T1000 (cell line): ENCODE measurements around the gene CD2AP.
"Not testable (repeated sequence)": the region's sequence is repeated elsewhere in the genome, so short reads cannot be mapped to it uniquely, and the experiment has no call there.

Experiments used
- DNase-seq: peaks from one replicate; lab custom pipeline; 2025; ENCODE audit warnings: mixed read lengths; lab: John Stamatoyannopoulos, UW

CD2AP gene

GRCh38 chr6:47496935-47497579, 19.5 kb downstream of the CD2AP start:
- no peak for DNase-seq

GRCh38 chr6:47502920-47503319, 25.3 kb downstream of the CD2AP start:
- DNase-seq, result no peak

- DNase-seq, result no peak
These were observed 32.3 kb downstream of the CD2AP start for GRCh38 chr6:47509937-47510336.

GRCh38 chr6:47512872-47513271, 35.3 kb downstream of the CD2AP start:
- DNase-seq, result no peak

DNA sequence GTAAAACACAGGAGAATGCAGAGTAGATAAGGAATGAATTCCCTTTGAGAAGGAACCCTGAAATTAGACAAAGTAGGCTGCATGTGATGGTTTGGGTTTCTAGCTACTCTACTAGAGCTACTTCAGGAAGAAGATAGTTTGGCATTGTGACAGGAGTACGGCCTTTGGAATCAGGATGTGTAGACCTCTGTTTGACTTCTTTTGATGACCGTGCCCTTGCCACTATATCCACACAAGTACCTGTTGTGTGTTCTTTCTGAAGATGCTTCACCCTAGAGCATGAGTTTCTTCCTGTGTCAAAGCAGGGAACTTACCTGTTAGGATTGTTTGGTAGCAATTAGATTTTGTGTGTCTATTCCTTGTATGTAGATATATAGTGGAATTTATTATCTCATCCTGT, 41.7 kb downstream of the CD2AP start:
- DNase-seq, result no peak

DNA sequence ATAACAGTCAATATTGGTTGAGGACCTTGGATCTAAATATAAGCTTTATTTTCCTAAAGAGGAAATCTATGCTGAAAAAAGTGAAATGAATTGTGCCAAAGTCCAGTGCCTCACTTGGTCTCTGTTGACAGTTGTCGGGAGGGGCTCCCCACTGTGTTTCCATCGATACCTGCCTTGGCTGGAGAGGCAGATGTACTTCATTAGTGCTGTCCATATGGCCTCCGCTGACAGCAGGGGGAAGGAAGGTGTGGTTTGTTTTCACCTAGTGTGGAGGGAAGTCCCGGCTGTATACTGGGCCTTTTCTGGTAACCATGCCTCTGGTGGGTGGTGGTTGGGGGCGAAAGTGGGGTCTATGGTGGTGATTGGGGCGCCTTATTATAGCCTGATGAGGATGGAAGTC, 42.7 kb downstream of the CD2AP start:
- DNase-seq, result no peak

DNA sequence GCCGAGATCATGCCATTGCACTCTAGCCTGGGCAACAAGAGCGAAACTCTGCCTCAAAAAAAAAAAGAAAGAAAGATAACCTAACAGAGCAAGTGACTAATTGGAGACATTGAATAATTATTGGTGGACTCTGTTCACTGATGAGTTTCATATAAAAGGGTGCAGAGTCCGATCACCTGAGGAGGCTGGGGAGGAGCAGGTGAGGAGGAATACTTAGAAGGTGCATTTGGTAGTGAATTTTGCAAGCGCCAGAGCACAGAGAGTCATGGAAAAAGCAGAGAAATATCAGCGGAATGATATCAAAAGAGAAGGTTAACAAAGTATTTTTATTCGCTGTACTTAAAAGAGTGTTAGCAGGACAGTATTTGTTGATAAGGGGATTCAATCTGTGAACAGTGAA, 44.4 kb downstream of the CD2AP start:
- DNase-seq, result no peak

- no peak for DNase-seq
These were observed 46.7 kb downstream of the CD2AP start for GRCh38 chr6:47524136-47524845.

DNA sequence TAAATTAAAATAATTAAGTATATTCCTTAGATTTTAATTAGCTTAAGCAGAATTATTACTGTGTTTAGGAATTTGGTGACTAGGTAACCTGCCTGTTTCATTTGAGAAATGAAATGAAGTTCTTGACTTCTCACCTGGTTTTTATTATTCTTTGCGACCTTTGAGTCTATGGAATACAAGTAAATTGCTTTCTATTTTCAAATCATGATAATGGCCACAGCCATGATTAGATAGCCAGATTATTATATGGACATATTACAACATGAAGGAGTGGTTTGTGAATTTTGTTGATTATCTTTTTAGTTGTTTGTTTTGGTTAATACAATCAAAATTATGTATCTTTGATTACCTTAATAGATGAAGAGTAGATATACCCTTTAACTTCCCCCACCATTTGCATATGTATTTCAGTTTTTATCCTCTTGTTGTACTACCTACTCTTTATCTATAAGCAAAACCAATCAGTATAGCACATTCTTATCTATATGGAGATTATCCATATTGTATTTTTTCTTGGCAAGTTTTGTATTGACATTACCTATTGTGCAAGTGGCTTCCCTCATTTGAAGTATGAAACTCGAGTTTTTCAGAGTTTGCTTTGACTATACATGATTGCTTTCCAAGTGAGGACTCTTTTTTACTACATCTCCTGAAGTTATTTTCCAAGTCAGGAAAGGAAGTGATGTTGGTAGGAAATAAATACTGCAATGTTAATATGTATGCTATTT, 47.9 kb downstream of the CD2AP start:
- no peak for DNase-seq

GRCh38 chr6:47527274-47527673, 49.7 kb downstream of the CD2AP start:
- no peak for DNase-seq

- no peak for DNase-seq
These were observed 52.1 kb downstream of the CD2AP start for GRCh38 chr6:47529734-47530133.

GRCh38 chr6:47532981-47533585, 55.5 kb downstream of the CD2AP start:
- DNase-seq, result no peak

- DNase-seq, result no peak
These were observed 56.5 kb downstream of the CD2AP start for GRCh38 chr6:47534063-47534462.

GRCh38 chr6:47535316-47536225, 58.0 kb downstream of the CD2AP start:
- no peak for DNase-seq

DNA sequence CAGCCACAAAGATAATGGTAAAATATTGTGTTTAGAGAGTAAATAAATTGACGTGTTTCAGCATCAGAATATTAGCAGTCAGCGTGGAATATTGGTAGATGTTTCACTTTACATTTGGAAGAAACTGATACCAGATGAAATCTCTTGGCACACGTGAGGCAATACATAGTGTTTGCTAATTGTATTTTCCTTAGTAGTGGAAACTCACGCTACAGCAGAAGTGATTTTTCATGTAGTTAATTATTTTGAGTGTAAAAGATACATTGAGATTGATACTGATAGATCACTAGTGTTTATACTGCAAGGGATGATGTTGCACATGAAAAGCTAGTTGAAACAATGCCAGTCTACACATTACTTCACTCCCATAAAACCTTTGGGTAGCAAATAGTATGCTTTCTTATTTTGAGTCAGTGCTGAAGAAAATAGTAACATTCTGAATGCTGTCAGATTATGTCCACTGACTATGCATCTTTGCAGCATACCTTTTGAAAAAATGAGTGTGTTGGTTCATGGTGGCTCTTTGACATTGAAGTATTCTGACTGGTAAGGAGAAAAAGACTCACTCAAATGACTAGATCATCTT, 59.3 kb downstream of the CD2AP start:
- no peak for DNase-seq

DNA sequence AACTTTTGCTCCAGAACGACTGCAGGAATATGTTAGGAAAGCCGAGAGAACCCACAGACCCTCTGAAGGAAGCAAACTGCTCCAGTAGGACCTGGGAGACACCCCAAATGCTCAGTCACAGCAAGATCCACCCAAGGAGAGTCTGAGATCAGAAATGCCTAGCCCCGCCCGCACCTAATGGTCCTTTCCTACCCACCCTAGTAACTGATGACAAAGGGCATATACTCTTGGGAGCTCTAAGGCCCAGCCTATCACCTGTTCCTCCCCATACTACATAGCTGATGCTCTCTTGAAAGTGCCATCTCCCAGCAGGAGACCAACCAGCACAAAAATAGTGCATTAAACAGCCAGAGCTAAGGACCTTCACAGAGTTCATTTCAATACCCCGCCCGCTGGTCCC, 67.6 kb downstream of the CD2AP start:
- no peak for DNase-seq

GRCh38 chr6:47551670-47552069, 74.1 kb downstream of the CD2AP start:
- DNase-seq, result no peak

GRCh38 chr6:47552319-47552718, 74.7 kb downstream of the CD2AP start:
- DNase-seq, result no peak

GRCh38 chr6:47553243-47553642, 75.7 kb downstream of the CD2AP start:
- DNase-seq, result not testable (repeated sequence)

- not testable (repeated sequence) for DNase-seq
These were observed 78.9 kb downstream of the CD2AP start for GRCh38 chr6:47556459-47556858.

GRCh38 chr6:47563162-47563561, 85.6 kb downstream of the CD2AP start:
- no peak for DNase-seq
